ENCODE measurements around the gene CRIP2. TPM values are rescaled to one million over a fixed set of nuclear protein-coding genes. Genes with fewer than 3 reads are reported as not detected.

CRIP2 gene
- total RNA-seq, 4 donors from 2014 or later, result 103 to 203 (median 141) TPM

GRCh38 chr14:105427936-105428485 is 46.6 kb upstream of the CRIP2 start:
- no peak for DNase-seq (ENCODE audit: low spot score in 2 of 2)
- no peak for TF ChIP-seq POLR2A (IDR thresholded peaks at IDR 0.05)
- TF ChIP-seq, protein P1, sequence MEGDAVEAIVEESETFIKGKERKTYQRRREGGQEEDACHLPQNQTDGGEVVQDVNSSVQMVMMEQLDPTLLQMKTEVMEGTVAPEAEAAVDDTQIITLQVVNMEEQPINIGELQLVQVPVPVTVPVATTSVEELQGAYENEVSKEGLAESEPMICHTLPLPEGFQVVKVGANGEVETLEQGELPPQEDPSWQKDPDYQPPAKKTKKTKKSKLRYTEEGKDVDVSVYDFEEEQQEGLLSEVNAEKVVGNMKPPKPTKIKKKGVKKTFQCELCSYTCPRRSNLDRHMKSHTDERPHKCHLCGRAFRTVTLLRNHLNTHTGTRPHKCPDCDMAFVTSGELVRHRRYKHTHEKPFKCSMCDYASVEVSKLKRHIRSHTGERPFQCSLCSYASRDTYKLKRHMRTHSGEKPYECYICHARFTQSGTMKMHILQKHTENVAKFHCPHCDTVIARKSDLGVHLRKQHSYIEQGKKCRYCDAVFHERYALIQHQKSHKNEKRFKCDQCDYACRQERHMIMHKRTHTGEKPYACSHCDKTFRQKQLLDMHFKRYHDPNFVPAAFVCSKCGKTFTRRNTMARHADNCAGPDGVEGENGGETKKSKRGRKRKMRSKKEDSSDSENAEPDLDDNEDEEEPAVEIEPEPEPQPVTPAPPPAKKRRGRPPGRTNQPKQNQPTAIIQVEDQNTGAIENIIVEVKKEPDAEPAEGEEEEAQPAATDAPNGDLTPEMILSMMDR (IDR thresholded peaks at IDR 0.05), result no peak
- intact Hi-C loops (cut with DNase I; ENCODE audit: low total_unique reads), result no loop called here
- WGBS, 2 donors, result 95 to 96% methylated on average over 9 of the region's 9 CpGs
- H3K4me3 ChIP-seq (ENCODE audit: low read depth, poor library complexity, severe bottlenecking), result no peak overlapping the region

- no peak for TF ChIP-seq POLR2A (IDR thresholded peaks at IDR 0.05)
- TF ChIP-seq, protein P1 (IDR thresholded peaks at IDR 0.05), result no peak
- no peak for DNase-seq (ENCODE audit: low spot score in 2 of 2)
- 90 to 95% methylated on average over 6 of the region's 6 CpGs for WGBS, 2 donors
- intact Hi-C loops (cut with DNase I; ENCODE audit: low total_unique reads), result no loop called here
- H3K4me3 ChIP-seq (ENCODE audit: low read depth, poor library complexity, severe bottlenecking), result no peak overlapping the region
These were observed 44.6 kb upstream of the CRIP2 start for GRCh38 chr14:105430042-105430441.

DNA sequence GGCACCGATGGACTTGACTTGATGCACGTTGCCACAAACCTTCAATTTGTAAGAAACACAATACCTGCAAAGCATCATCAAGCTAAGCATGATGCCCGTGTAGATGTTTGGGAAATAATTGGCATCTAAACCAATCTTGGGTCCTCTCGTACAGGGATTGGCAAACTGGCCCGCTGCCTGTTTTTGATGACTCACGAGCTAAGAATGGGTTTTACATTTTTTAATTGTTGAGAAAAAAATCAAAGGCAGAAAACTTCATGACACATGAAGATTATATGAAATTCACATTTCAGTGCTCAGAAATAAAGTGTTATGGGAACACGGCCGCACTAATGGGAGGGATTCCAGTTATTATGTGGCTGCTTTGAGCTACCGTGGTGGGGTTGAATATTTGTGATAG is 44.1 kb upstream of the CRIP2 start:
- no peak for DNase-seq (ENCODE audit: low spot score in 2 of 2)
- intact Hi-C loops (cut with DNase I; ENCODE audit: low total_unique reads), result no loop called here
- no peak for TF ChIP-seq POLR2A (IDR thresholded peaks at IDR 0.05)
- TF ChIP-seq, protein P1 (IDR thresholded peaks at IDR 0.05), result no peak
- WGBS, 2 donors, result 41 to 44% methylated on average over 9 of the region's 9 CpGs
- no peak overlapping the region for H3K4me3 ChIP-seq (ENCODE audit: low read depth, poor library complexity, severe bottlenecking)

DNA sequence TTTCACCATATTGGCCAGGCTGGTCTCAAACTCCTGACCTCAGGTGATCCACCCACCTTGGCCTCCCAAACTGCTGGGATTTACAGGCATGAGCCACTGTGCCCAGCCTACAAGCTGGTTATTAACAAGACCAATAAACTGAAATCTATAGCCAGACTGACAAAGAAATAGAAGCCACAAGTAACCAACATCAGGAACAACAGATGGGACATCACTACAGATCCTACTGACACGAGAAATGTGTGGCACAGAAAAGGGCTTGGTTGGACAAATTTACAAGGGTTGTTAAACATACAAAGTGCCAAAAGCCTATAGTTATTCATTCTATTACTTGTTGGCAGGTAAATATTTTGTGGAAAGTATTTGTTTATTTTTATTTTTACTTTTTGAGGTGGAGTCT is 43.4 kb upstream of the CRIP2 start:
- intact Hi-C loops (cut with DNase I; ENCODE audit: low total_unique reads), result no loop called here
- 94 to 100% methylated on average over 1 of the region's 1 CpG for WGBS, 2 donors

GRCh38 chr14:105432657-105433056 is 42.0 kb upstream of the CRIP2 start:
- DNase-seq (ENCODE audit: low spot score in 2 of 2), result no peak
- 85 to 89% methylated on average over 12 of the region's 12 CpGs for WGBS, 2 donors
- no peak overlapping the region for H3K4me3 ChIP-seq (ENCODE audit: low read depth, poor library complexity, severe bottlenecking)
- TF ChIP-seq, protein P1 (IDR thresholded peaks at IDR 0.05), result no peak
- TF ChIP-seq POLR2A (IDR thresholded peaks at IDR 0.05), result no peak
- intact Hi-C loops (cut with DNase I; ENCODE audit: low total_unique reads), result no loop called here

More for the DNA sequence above, 43.4 kb upstream of the CRIP2 start:
- DNase-seq (ENCODE audit: low spot score in 2 of 2), result no peak
- H3K4me3 ChIP-seq (ENCODE audit: low read depth, poor library complexity, severe bottlenecking), result no peak overlapping the region
- no peak for TF ChIP-seq POLR2A (IDR thresholded peaks at IDR 0.05)
- TF ChIP-seq, protein P1 (IDR thresholded peaks at IDR 0.05), result no peak

- WGBS, 2 donors, result 78 to 81% methylated on average over 12 to 17 of the region's 17 CpGs
- intact Hi-C loops (cut with DNase I; ENCODE audit: low total_unique reads), result no loop called here
- no peak for DNase-seq (ENCODE audit: low spot score in 2 of 2)
- no peak overlapping the region for H3K4me3 ChIP-seq (ENCODE audit: low read depth, poor library complexity, severe bottlenecking)
- TF ChIP-seq, protein P1 (IDR thresholded peaks at IDR 0.05), result no peak
- TF ChIP-seq POLR2A (IDR thresholded peaks at IDR 0.05), result no peak
These were observed 41.4 kb upstream of the CRIP2 start for GRCh38 chr14:105433161-105433605.
